SU-DHL-6 (cell line): ENCODE measurements around the gene MUC2.

Experiments used
- EZH2phosphoT487 ChIP-seq: fragments of 200-600 bp; sonication (generic), shearing (Covaris generic); conservative IDR thresholded peaks from 2 replicates; pipeline ENCODE4 v1.6.1; 2018; ENCODE audit warnings: mild to moderate bottlenecking, antibody characterized with exemption, low read length, moderate library complexity, mixed read lengths
- TF ChIP-seq, protein P1 (sequence below): fragments of 200-600 bp; sonication (generic); IDR thresholded peaks from one replicate; pipeline ENCODE4 v1.5.1; 2017; ENCODE audit warnings: antibody characterized with exemption, mild to moderate bottlenecking, low read length, moderate library complexity; ENCODE audit not compliant: insufficient read depth, poor library complexity, severe bottlenecking

DNA sequence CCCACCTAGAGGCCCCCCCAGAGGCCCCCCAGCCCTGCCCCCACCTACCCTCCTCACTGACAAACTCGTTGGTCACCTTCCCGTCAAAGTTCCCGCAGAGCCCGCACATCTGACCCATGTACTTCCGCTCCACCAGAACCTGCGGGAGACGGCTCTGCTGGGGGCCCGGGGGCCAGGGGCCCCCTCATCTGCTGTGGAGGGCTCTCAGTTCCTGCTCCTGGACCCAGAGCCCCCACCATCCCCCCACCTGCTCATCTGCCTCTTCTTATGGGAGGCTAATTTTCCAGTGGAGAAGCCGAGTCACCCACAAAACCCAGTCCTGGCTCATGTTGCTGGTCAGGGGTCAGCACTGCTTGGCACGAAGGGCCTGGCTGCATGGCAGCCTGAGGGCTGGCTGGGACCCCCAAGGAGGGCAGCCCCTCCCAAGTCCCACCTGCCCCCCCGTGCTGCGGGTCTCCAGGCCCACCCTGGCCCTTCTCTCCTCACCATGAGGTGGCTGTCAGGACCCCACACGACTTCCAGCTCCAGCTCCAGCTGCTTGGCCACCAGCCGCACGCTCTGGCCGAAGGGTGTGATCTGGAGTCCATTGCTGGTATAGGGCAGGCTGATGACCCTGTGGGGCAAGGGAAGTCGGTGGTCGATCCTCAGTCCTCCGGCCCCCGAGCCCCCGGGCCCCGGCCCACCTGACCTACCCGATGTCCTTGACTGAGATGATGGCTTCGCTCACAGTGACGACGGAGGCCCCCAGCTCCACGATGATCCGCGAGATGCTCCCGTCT is 43.4 kb upstream of the MUC2 start:
- TF ChIP-seq, protein P1, sequence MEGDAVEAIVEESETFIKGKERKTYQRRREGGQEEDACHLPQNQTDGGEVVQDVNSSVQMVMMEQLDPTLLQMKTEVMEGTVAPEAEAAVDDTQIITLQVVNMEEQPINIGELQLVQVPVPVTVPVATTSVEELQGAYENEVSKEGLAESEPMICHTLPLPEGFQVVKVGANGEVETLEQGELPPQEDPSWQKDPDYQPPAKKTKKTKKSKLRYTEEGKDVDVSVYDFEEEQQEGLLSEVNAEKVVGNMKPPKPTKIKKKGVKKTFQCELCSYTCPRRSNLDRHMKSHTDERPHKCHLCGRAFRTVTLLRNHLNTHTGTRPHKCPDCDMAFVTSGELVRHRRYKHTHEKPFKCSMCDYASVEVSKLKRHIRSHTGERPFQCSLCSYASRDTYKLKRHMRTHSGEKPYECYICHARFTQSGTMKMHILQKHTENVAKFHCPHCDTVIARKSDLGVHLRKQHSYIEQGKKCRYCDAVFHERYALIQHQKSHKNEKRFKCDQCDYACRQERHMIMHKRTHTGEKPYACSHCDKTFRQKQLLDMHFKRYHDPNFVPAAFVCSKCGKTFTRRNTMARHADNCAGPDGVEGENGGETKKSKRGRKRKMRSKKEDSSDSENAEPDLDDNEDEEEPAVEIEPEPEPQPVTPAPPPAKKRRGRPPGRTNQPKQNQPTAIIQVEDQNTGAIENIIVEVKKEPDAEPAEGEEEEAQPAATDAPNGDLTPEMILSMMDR = no peak
- no peak for TF ChIP-seq EZH2phosphoT487
